Measurements from ENCODE around the gene ICAM1. TPM values are rescaled to one million over a fixed set of nuclear protein-coding genes. Genes with fewer than 3 reads are reported as not detected.
A peak's percentile ranks its signal among the peaks of the same experiment; 100 is the strongest.

The ICAM1 gene
- total RNA-seq, 2 experiments from 2014 or later = 8.0 to 9.0 TPM

DNA sequence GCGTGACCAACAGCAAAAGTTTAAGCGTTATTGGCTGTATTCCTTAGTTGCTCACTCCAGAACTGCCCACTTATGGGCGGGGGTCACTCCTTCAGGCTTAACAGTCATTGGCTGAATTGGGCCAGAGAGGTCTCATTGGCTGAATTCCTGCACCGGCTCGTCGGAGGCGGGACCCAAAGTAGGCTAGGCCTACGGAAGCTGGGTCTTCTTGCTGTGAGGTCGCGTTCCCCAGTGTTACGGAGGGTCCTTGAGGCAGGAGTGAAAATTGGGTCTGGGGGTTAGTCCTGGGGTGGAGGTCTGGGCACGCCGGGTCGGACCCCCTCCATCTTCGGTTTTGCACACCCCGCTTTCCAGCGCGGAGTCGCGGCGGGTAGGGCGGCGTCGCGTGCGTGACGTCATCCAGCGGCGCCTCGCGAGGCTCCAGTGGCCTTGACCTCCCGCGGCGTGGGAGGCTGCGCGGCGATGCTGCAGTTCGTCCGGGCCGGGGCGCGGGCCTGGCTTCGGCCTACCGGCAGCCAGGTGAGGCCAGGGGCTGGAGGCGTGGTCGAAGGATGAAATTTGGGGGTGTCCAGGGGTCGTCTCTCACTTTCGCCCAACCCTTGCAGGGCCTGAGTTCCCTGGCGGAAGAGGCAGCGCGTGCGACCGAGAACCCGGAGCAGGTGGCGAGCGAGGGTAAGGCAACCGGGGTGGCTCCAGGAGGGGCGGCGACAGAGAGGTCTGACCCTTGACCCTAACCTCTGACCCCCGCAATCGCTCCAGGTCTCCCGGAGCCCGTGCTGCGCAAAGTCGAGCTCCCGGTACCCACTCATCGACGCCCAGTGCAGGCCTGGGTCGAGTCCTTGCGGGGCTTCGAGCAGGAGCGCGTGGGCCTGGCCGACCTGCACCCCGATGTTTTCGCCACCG lies 18.9 kb upstream of the ICAM1 start, which contains the start of gene MRPL4:
TSS of gene MRPL4 (plus strand) at position 423 of the 903 bp plus-strand sequence. CDS start at position 463, 40 bp downstream.
- H3K27ac Mint-ChIP-seq = peak within 1 kb of the TSS; percentile 99
- no peaks in the 10 kb centered on the region for H3K9me3 Mint-ChIP-seq
- ChIA-PET POLR2A (interaction anchor here (0.5 kb wide), 1 partner anchor 128 kb away, joined by 3 read pairs; the partner anchor contains the start of gene TYK2), CTCF (interaction anchor here (1.2 to 2.3 kb wide), 2 partner anchors 16 to 19 kb away, joined by 3 to 16 read pairs; partner anchors contain the start of gene ICAM1)
- no peaks in the 10 kb centered on the region for H3K27me3 Mint-ChIP-seq
- H3K4me3 Mint-ChIP-seq = peak within 1 kb of the TSS; percentile 96
- H3K36me3 Mint-ChIP-seq (ENCODE audit: low read depth) = peaks cover 28% of the 10 kb centered on the region
- peak; percentile 99 for DNase-seq
- H3K4me1 Mint-ChIP-seq = peaks cover 31% of the 10 kb centered on the region

DNA sequence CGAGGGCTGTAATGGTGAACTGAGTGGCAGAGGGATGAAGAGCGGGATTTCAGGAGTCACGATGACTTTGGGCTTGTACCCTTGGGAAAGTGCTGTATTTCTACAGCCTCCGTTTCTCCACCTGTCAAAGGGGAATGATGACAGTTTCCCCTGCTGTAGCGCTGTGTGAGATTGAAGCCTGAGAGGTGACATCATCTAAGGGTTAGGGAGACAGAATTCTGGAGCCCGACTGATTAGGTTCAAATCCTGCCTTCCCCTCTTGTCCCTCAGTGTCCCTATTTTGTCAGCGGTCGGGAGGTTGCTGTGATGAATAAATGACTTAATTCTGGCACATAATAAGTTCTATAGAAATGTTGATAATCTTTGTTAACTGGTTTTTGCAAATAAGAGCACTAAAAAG lies 18.2 kb upstream of the ICAM1 start:
- H3K4me3 Mint-ChIP-seq = peak overlapping the region; percentile 96
- no peaks in the 10 kb centered on the region for H3K27me3 Mint-ChIP-seq
- no peaks in the 10 kb centered on the region for H3K9me3 Mint-ChIP-seq
- ChIA-PET CTCF (no interaction called here), POLR2A (no interaction called here)
- peaks cover 34% of the 10 kb centered on the region for H3K36me3 Mint-ChIP-seq (ENCODE audit: low read depth)
- H3K27ac Mint-ChIP-seq = peak overlapping the region; percentile 99
- H3K4me1 Mint-ChIP-seq = peaks cover 31% of the 10 kb centered on the region
- DNase-seq = no peak

DNA sequence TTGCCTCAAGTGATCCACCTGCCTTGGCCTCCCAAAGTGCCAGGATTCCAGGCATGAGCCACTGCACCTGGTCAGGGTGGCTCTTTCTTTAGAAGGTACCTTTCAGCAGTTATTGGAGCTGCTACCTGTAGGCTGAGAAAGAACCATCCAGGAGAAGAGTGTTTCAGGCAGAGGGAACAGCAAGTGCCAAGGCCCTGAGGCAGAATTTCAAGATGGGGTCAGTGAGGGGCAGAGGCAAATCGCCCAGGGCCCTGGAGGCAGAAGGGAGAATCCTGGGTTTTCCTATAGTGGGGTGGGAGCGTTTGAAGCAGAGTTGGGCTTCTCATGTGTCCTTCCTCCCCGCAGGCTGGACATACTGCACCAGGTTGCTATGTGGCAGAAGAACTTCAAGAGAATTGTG lies 16.7 kb upstream of the ICAM1 start:
- Mint-ChIP-seq H3K36me3 (ENCODE audit: low read depth) (peaks cover 44% of the 10 kb centered on the region), H3K4me1 (peaks cover 37% of the 10 kb centered on the region), H3K9me3 (no peaks in the 10 kb centered on the region), H3K27ac (peak overlapping the region; percentile 25), H3K27me3 (no peaks in the 10 kb centered on the region), H3K4me3 (no peak overlapping the region)
- CTCF ChIA-PET = interaction anchor here (0.8 to 9.3 kb wide), 4 partner anchors 15 to 162 kb away, joined by 3 to 148 read pairs (median 4); no protein-coding TSS in a partner anchor
- DNase-seq = no peak
- POLR2A ChIA-PET = no interaction called here

DNA sequence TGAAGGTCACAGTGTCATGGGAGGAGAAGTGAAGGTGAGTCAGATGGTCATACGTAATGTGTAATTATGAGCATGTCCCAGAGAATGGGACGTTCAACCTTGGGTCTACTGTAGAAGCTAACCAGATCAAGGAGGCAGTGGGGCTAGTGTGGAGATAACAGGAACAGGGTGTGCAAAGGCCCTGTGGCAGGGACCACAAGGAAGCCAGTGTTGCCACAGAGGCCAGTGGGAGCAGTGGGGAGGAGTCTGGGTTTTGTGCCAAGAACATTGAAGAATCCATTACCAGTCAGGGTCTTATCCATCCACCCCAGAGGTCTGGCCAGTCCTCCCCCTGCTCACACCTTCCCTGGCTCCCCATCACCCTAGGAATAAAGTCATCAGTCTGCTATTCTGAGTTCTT lies 15.6 kb upstream of the ICAM1 start:
- Mint-ChIP-seq H3K4me1 (peaks cover 40% of the 10 kb centered on the region), H3K4me3 (no peak overlapping the region), H3K9me3 (no peaks in the 10 kb centered on the region), H3K27ac (no peak overlapping the region), H3K27me3 (no peaks in the 10 kb centered on the region), H3K36me3 (ENCODE audit: low read depth) (peaks cover 47% of the 10 kb centered on the region)
- ChIA-PET POLR2A (no interaction called here), CTCF (interaction anchor here (0.8 to 9.3 kb wide), 3 partner anchors 14 to 159 kb away, joined by 3 to 148 read pairs (median 4); no protein-coding TSS in a partner anchor)
- no peak for DNase-seq

DNA sequence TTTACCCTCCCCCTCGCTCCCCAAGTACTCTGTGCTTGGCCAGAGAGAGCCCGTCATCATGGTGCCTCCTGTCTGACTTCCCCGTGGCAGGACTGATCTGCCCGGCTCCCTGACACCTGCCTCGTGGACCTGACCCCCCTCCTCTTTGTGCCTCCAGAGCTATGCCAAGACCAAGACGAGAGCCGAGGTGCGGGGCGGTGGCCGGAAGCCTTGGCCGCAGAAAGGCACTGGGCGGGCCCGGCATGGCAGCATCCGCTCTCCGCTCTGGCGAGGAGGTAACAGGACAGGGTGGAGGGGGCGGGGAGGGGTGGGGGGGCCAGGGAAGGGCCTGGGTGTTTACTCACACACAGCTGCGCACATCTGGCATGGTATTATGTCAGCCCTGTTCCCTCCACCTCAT lies 14.4 kb upstream of the ICAM1 start:
- no peak for DNase-seq
- no peaks in the 10 kb centered on the region for H3K9me3 Mint-ChIP-seq
- peaks cover 47% of the 10 kb centered on the region for H3K36me3 Mint-ChIP-seq (ENCODE audit: low read depth)
- no peak overlapping the region for H3K4me3 Mint-ChIP-seq
- ChIA-PET POLR2A (no interaction called here), CTCF (interaction anchor here (1.0 to 9.3 kb wide), 2 partner anchors 13 to 134 kb away, joined by 4 to 148 read pairs; no protein-coding TSS in a partner anchor)
- H3K27me3 Mint-ChIP-seq = no peaks in the 10 kb centered on the region
- no peak overlapping the region for H3K27ac Mint-ChIP-seq
- peaks cover 37% of the 10 kb centered on the region for H3K4me1 Mint-ChIP-seq

DNA sequence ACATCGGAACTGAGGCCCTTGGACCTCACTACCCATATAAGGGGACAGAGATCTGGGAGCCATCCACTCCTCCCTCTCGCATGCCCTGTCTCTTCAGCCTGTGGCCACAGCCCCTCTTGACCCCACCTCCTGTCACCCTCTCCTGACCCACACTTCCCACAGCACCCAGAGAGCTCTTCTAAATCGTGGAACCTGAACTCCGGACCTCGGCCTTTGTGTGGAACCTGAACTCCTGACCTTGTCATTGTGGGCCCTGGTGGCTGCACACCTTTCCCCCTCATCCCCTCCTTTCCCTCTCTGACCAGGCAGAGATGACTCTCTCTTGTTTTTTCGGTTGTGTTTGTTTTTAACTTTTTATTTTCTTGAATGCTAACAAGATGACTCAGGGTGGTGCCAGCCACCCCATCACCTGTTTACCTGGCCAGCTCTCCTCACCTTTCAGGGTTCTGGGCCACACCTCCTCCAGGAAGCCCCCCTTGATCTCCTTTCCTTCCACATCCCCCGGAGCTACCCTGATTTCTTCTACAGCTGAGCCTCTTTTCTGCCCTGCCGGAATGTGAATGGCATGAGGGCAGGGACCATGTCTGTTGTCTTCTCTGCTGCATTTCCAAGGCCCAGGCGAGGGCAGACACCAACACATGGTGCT lies 13.8 kb upstream of the ICAM1 start:
- DNase-seq = no peak
- Mint-ChIP-seq H3K27me3 (no peaks in the 10 kb centered on the region), H3K4me1 (peaks cover 35% of the 10 kb centered on the region), H3K9me3 (no peaks in the 10 kb centered on the region), H3K4me3 (no peak overlapping the region), H3K36me3 (ENCODE audit: low read depth) (peaks cover 46% of the 10 kb centered on the region), H3K27ac (peak overlapping the region; percentile 52)
- CTCF ChIA-PET = interaction anchor here (2.9 to 9.3 kb wide), 4 partner anchors 134 to 159 kb away, joined by 13 to 148 read pairs (median 18); partner anchors contain the start of gene CDC37
- POLR2A ChIA-PET = no interaction called here

DNA sequence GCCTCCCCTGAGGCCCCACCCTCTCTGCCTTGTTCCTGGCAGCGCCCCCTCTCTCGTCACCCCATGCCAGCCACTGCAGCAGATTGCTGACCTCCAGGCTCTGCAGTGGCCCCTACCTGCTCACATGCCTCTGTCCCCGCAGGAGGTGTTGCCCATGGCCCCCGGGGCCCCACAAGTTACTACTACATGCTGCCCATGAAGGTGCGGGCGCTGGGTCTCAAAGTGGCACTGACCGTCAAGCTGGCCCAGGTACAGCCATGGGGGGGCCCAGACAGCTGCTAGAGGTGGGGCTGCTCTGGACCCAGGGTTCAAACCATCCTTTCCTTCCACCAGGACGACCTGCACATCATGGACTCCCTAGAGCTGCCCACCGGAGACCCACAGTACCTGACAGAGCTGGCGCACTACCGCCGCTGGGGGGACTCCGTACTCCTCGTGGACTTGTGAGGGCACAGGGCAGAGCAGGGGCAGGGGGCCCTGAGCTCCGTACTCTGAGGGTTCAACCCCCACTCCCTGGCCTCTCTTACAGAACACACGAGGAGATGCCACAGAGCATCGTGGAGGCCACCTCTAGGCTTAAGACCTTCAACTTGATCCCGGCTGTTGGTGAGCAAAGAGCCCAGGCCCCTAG lies 12.7 kb upstream of the ICAM1 start:
- Mint-ChIP-seq H3K4me1 (peaks cover 29% of the 10 kb centered on the region), H3K4me3 (no peak overlapping the region), H3K9me3 (no peaks in the 10 kb centered on the region), H3K27ac (no peak overlapping the region), H3K36me3 (ENCODE audit: low read depth) (peaks cover 42% of the 10 kb centered on the region), H3K27me3 (no peaks in the 10 kb centered on the region)
- CTCF ChIA-PET = interaction anchor here (0.6 to 9.3 kb wide), 41 partner anchors 8 to 327 kb away, joined by 3 to 148 read pairs (median 5); partner anchors contain the start of genes CDC37, EIF3G, ICAM1 and ICAM4
- POLR2A ChIA-PET = interaction anchor here (0.6 kb wide), 1 partner anchor 135 kb away, joined by 3 read pairs; no protein-coding TSS in a partner anchor
- DNase-seq = no peak

DNA sequence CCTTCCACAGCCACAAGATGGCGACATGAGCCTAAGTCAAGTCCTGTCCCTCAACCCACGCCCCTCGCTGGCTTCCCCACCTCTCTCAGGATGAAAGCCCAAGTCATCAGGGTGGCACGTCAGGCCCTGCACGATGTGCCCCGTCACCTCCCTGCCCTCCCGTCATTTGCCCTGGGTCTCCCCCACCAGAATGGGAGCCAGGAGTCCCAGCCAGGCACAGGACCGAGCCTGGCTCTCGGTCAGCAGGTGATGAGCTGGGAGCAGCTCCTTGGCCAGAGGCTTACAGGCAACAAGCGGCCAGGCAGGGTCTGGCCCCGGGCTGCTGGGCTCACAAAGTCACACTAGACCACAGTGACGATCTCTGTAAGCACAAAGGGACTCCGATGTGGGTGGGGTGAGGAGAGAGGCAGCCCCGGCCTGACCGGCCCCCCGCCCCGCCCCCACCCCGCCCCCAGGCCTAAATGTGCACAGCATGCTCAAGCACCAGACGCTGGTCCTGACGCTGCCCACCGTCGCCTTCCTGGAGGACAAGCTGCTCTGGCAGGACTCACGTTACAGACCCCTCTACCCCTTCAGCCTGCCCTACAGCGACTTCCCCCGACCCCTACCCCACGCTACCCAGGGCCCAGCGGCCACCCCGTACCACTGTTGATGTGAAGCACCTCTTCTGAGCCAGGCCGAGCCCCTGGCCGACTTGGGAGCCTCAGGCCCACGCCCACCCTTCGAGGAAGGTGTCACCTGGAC lies 11.6 kb upstream of the ICAM1 start:
- Mint-ChIP-seq H3K4me3 (no peak overlapping the region), H3K27ac (peak overlapping the region; percentile 64)

DNA sequence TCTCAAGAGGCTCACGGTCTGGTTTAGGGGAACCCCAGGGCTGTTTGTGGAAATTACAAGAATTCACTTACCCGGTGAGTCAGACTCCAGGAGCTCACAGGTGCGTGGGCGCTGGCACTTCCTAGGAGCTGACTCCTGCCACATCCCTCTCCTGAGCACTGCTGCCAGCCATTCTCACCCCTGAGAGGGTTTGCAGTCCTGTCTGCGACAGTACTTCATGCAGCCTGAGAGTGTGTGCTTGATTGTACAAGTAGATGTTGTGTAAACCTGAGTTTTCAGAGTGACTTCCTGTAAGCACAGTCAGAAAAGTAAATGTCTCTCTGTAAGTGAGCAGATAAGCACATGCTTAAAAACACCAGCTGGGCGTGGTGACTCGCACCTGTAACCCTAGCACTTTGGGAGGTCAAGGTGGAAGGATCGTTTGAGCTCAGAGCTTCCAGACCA lies 10.8 kb upstream of the ICAM1 start:
- no peak for DNase-seq
- H3K27ac Mint-ChIP-seq = peak overlapping the region; percentile 74
- peaks cover 29% of the 10 kb centered on the region for H3K36me3 Mint-ChIP-seq (ENCODE audit: low read depth)
- H3K27me3 Mint-ChIP-seq = no peaks in the 10 kb centered on the region
- H3K4me3 Mint-ChIP-seq = no peak overlapping the region
- ChIA-PET CTCF (interaction anchor here (0.7 to 9.3 kb wide), 15 partner anchors 10 to 167 kb away, joined by 3 to 148 read pairs (median 13); partner anchors contain the start of genes CDC37, ICAM1, ICAM4 and ICAM5), POLR2A (interaction anchor here (0.9 to 1.6 kb wide), 2 partner anchors 11 to 120 kb away, joined by 3 to 9 read pairs; partner anchors contain the start of genes ICAM1 and TYK2)
- H3K4me1 Mint-ChIP-seq = peaks cover 21% of the 10 kb centered on the region
- H3K9me3 Mint-ChIP-seq = no peaks in the 10 kb centered on the region

More for the DNA sequence above, 11.6 kb upstream of the ICAM1 start:
- DNase-seq = peak; percentile 95
- H3K4me1 Mint-ChIP-seq = peaks cover 23% of the 10 kb centered on the region
- H3K36me3 Mint-ChIP-seq (ENCODE audit: low read depth) = peaks cover 38% of the 10 kb centered on the region
- CTCF ChIA-PET = interaction anchor here (0.5 to 9.3 kb wide), 43 partner anchors 9 to 362 kb away, joined by 3 to 148 read pairs (median 5); partner anchors contain the start of genes CDC37, EIF3G, ICAM1 and ICAM4
- no peaks in the 10 kb centered on the region for H3K9me3 Mint-ChIP-seq
- POLR2A ChIA-PET = interaction anchor here (0.6 to 1.6 kb wide), 2 partner anchors 12 to 134 kb away, joined by 3 to 9 read pairs; partner anchors contain the start of gene ICAM1
- no peaks in the 10 kb centered on the region for H3K27me3 Mint-ChIP-seq

DNA sequence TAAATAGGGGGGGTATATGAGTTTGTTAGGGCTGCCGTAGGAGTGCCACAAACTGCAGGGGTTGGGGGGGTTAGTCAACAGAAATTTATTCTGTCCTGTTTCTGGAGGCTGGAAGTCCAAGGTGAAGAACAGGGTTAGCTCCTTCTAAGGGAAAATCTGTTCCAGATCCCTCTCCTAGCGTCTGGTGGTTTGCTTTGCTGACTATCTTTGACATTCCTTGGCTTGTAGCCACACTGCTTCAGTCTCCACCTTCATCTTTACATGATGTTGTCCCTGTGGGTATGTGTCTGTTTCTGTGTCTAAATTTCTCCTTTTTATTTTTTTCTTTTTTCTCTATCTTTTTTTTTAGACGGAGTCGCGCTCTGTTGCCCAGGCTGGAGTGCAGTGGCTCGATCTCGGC lies 8.1 kb upstream of the ICAM1 start:
- POLR2A ChIA-PET = no interaction called here
- no peak overlapping the region for H3K4me3 Mint-ChIP-seq
- H3K36me3 Mint-ChIP-seq (ENCODE audit: low read depth) = peaks cover 12% of the 10 kb centered on the region
- no peaks in the 10 kb centered on the region for H3K9me3 Mint-ChIP-seq
- no peaks in the 10 kb centered on the region for H3K27me3 Mint-ChIP-seq
- H3K4me1 Mint-ChIP-seq = peaks cover 16% of the 10 kb centered on the region
- no peak overlapping the region for H3K27ac Mint-ChIP-seq
- no peak for DNase-seq
- CTCF ChIA-PET = interaction anchor here (0.6 to 9.3 kb wide), 8 partner anchors 8 to 544 kb away, joined by 3 to 148 read pairs (median 5); partner anchors contain the start of genes ICAM1 and TYK2

DNA sequence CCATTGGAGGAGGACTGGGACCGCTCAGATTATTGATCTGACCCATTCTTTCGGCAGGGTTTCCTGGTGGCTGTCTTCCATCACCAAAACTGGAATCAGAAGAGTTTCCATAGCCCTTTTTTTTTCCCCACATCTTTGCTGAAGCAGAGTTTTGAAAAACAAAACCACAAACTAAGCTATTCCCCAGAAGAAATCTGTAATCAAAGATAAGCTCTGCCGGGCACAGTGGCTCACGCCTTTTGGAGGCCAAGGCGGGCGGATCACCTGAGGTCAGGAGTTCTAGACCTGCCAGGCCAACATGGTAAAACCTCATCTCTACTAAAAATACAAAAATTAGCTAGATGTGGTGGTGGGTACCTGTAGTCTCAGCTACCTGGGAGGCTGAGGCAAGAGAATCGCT lies 4.2 kb upstream of the ICAM1 start:
- H3K27ac Mint-ChIP-seq = no peak overlapping the region
- H3K27me3 Mint-ChIP-seq = no peaks in the 10 kb centered on the region
- no peaks in the 10 kb centered on the region for H3K9me3 Mint-ChIP-seq
- POLR2A ChIA-PET = interaction anchor here (0.6 kb wide), 1 partner anchor 117 kb away, joined by 4 read pairs; no protein-coding TSS in a partner anchor
- CTCF ChIA-PET = interaction anchor here (0.9 to 6.3 kb wide), 6 partner anchors 8 to 150 kb away, joined by 3 to 66 read pairs (median 6); partner anchors contain the start of genes ICAM4 and ICAM5
- DNase-seq = no peak
- peaks cover 24% of the 10 kb centered on the region for H3K4me1 Mint-ChIP-seq
- H3K4me3 Mint-ChIP-seq = no peak overlapping the region
- no peaks in the 10 kb centered on the region for H3K36me3 Mint-ChIP-seq (ENCODE audit: low read depth)
